DMS114 treated with DMSO at 0.1 percent for 48 hours (cell line): ENCODE data around the gene ART3.

Experiments
- DNase-seq: peaks from one replicate; lab custom pipeline; 2025; ENCODE audit not compliant: unreplicated experiment; lab: John Stamatoyannopoulos, UW

Gene ART3

DNA sequence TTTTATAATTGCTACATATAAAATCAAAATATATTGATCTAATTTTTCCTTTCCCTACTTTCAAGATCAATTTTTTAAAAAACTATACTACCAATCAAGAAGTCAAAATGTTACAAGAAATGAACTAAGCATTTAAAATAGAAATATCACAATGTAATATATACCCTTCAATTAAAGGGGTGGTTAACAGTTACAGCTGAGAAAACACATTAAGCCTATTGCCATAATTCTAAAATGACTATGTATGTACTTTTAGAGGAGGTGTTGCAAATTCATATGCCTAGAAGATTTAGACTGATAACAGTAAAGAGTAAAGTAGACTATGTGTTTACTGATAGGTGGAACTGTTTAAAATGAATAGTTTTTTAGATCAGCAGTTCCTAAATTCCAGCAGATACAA, 70.0 kb downstream of the ART3 start:
- DNase-seq: no peak

DNA sequence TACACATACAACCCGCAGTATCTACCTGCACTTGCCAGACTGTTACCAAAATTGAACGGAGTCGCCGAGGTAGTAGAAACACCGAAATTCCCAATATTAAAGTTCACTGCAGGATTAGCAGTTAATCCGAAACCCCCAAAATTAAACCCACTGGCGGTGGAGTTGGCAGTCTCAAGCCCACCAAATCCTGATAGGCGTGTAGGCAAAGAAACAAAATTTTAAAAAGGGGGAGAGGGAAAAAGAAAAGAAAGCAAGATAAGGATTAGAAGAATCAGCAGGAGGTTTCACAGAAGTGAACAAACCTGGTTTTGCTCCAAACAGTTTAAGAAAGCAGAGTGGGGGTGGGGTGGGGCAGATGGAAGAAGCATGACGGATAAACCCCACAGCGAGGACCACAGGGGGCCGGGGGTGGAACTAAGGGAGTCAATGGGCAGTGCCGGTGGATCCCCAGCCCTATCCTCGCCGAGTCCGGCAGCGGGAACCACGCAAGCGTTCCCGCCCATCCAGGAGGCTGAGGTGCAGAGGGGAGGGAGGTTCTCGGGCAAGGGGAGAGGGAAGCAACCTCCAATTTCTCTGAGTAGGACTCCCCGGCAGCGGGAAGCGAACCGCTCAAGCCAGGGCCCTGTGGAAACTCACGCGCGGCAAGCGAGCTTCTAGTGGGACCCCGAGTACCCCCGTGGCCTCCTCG, 73.1 kb downstream of the ART3 start:
- DNase-seq: peak; percentile 6

DNA sequence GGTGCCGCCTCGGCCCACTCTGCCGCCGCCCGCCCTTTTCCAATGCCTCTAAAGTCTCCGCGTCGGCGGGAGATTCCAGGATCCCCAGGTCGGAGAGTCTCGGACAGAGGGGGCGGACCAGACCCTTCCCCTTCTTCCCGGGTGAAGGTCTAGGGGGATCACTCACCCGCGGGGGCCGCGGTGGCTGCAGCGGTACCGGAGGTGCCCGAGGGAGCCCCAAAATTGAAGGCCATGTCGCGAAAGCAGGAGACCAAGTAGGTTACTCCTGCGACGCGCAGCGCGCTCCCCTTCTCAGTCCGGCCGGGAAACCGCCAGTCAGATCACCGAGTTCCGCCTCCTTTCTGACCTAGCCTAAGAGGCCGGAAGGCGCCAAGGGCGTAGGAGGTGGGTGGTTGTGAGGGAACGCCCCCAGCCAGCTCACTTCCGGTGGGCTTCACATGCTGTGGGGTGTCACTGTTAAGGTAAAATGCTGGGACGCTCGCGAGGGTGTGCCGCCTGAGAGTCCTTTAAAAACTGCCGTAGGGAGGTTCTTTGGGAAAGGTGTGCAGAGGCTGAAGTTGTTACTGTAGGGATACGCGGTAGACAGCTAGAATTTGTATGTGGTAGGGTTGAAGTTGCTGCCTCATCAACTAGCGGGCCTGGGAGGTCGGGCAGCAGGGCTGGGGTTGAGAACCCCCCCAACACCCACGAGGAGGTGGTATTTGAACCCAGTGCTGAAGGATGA, 73.8 kb downstream of the ART3 start, which contains the start of gene NUP54:
Gene NUP54 (minus strand): TSS at position 256 of the 724 bp plus-strand sequence. CDS start 23 bp downstream, at position 233.
- peak; percentile 56 for DNase-seq

DNA sequence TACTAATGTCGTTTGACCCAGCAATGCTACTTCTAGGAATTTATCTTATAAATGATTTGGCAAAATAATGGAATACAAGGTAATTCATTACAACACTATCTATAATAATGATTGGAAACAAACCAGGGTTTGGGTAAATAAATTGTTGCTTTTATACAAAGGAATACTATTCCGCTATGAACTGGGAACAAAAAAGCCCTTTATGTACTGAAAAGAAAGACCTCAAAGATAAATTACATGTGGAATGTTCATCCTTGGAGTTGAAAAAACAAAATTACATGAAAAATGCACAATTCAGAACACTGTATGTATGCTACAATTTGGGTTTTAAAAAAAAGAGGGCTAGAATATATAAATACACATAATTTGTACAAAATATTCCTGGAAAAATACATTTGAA, 78.8 kb downstream of the ART3 start:
- no peak for DNase-seq

DNA sequence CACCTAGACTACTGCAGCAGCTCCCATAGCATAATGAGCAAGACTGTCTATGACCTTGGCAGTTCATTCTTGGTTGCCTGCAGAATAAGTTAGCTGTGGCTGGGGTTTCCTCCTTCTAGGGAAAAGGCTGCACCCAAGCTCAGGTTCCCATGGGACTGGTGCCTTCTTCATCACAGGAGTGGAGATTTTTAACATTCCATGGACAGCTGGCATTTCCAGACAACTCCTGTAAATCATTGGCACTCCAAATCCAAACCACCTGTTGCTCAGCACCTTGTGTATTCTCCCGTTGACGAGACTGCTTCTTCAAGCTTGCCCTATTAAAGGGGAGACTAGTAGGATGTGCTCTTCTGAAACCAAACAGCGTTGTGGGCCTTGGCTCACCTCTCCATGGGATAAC, 81.5 kb downstream of the ART3 start:
- DNase-seq: no peak

DNA sequence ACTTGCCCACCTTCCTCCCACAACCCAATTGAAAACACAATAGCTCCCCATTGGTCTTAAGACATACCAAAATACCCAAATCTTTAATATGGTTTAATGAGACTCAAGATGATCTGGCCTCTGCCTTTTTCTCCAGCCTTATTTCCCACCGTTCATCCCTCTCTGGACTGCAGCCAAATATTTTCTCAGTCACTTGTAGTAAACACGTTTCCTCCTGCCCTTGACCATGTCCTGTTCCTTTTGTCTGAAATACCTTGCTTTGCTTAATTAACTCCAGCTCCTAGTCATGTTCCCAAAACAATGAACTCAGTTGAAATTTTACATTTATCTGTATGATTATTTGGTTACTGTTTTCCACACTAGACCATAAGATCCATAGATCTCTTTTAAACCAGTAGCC, 82.1 kb downstream of the ART3 start:
- no peak for DNase-seq

DNA sequence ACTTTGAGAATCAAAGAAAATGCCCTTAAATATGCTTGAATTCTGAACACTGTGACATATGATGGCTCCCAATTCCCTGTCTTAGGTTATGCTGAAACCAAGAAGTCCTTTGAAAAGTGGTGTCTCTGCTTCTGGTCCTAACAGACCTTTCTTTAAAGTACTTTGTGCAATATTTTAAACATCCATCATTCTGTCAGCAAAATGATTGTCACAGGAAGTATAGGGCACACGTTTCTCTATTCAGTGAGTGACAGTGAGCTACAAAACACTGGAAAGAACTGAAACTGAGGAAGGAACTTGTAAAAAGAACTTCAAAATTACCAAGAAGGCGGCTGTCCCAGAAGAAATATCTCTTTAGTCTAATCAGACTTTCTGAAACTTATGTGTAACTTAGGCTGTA, 85.8 kb downstream of the ART3 start:
- no peak for DNase-seq
